ENCODE results near the gene PHF11.
"Not testable (repeated sequence)": the region's sequence is repeated elsewhere in the genome, so short reads cannot be mapped to it uniquely, and the experiment has no call there.

Gene PHF11

GRCh38 chr13:49495783-49496762 lies at the start of gene PHF11:
Gene PHF11, plus strand, starts transcription at chr13:49495953. Its CDS starts 49 bp downstream, at chr13:49496002.
- DNase-seq = peak; percentile 35 to 74

GRCh38 chr13:49446473-49446872 lies 49.3 kb upstream of the PHF11 start:
- no peak for DNase-seq

GRCh38 chr13:49448753-49449152 lies 47.0 kb upstream of the PHF11 start:
- DNase-seq = no peak

GRCh38 chr13:49450105-49450819 lies 45.5 kb upstream of the PHF11 start:
- DNase-seq = no peak

- DNase-seq = no peak
Measured at GRCh38 chr13:49452725-49453457, 42.9 kb upstream of the PHF11 start.

GRCh38 chr13:49453465-49453864 lies 42.3 kb upstream of the PHF11 start:
- no peak for DNase-seq

GRCh38 chr13:49454388-49455006 lies 41.3 kb upstream of the PHF11 start:
- no peak for DNase-seq

- no peak for DNase-seq
Measured at GRCh38 chr13:49455007-49455398, 40.8 kb upstream of the PHF11 start.

GRCh38 chr13:49456156-49456555 lies 39.6 kb upstream of the PHF11 start:
- DNase-seq = no peak

GRCh38 chr13:49457221-49457620 lies 38.5 kb upstream of the PHF11 start:
- DNase-seq = no peak

- DNase-seq = no peak
Measured at GRCh38 chr13:49459580-49459979, 36.2 kb upstream of the PHF11 start.

GRCh38 chr13:49464085-49464484 lies 31.7 kb upstream of the PHF11 start:
- no peak for DNase-seq

- DNase-seq = no peak
Measured at GRCh38 chr13:49464621-49465325, 31.0 kb upstream of the PHF11 start.

- no peak for DNase-seq
Measured at GRCh38 chr13:49466292-49466838, 29.4 kb upstream of the PHF11 start.

- no peak for DNase-seq
Measured at GRCh38 chr13:49472186-49472585, 23.6 kb upstream of the PHF11 start.

- DNase-seq = no peak
Measured at GRCh38 chr13:49476529-49476928, 19.2 kb upstream of the PHF11 start.

GRCh38 chr13:49481788-49482187 lies 14.0 kb upstream of the PHF11 start:
- DNase-seq = no peak

GRCh38 chr13:49488563-49488962 lies 7.2 kb upstream of the PHF11 start:
- DNase-seq = no peak

GRCh38 chr13:49494645-49495044 lies 1.1 kb upstream of the PHF11 start:
- DNase-seq = no peak

GRCh38 chr13:49496837-49497236 lies 1.1 kb downstream of the PHF11 start:
- DNase-seq = not testable (repeated sequence)

GRCh38 chr13:49497272-49497671 lies 1.5 kb downstream of the PHF11 start:
- DNase-seq = no peak

GRCh38 chr13:49498206-49498605 lies 2.5 kb downstream of the PHF11 start:
- no peak for DNase-seq
